ENCODE results near the gene DIAPH3.

DIAPH3 gene

DNA sequence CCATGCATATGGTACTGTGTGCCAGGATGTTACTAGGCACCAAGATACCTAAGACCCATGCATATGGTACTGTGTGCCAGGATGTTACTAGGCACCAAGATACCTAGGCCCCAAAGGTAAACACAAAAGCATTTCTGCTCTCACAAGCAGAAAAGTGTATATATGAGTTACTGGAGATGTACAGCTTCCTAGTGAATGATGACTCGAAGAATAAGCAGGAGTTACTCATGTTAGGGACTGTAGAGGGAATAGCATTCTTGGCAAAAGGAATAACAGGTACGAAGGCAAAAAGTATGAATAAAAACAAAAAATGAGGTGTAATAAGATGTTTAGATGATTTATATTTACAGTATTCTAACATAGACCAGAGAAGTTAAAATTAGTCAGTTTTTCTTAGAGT, 383.7 kb downstream of the DIAPH3 start:
- Mint-ChIP-seq H3K4me1 (peaks cover 4% of the 10 kb centered on the region), H3K4me3 (no peak overlapping the region), H3K36me3 (ENCODE audit: low read depth) (peaks cover 5% of the 10 kb centered on the region), H3K27ac (no peak overlapping the region), H3K9me3 (no peaks in the 10 kb centered on the region), H3K27me3 (ENCODE audit: low read depth, poor library complexity) (no peaks in the 10 kb centered on the region)
- TF ChIP-seq, protein P1, sequence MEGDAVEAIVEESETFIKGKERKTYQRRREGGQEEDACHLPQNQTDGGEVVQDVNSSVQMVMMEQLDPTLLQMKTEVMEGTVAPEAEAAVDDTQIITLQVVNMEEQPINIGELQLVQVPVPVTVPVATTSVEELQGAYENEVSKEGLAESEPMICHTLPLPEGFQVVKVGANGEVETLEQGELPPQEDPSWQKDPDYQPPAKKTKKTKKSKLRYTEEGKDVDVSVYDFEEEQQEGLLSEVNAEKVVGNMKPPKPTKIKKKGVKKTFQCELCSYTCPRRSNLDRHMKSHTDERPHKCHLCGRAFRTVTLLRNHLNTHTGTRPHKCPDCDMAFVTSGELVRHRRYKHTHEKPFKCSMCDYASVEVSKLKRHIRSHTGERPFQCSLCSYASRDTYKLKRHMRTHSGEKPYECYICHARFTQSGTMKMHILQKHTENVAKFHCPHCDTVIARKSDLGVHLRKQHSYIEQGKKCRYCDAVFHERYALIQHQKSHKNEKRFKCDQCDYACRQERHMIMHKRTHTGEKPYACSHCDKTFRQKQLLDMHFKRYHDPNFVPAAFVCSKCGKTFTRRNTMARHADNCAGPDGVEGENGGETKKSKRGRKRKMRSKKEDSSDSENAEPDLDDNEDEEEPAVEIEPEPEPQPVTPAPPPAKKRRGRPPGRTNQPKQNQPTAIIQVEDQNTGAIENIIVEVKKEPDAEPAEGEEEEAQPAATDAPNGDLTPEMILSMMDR (IDR thresholded peaks at IDR 0.05): no peak
- no peak for DNase-seq

- peaks cover 5% of the 10 kb centered on the region for H3K36me3 Mint-ChIP-seq (ENCODE audit: low read depth)
- no peak for DNase-seq
- H3K9me3 Mint-ChIP-seq: no peaks in the 10 kb centered on the region
- no peak overlapping the region for H3K4me3 Mint-ChIP-seq
- no peak overlapping the region for H3K27ac Mint-ChIP-seq
- TF ChIP-seq, protein P1 (IDR thresholded peaks at IDR 0.05): no peak
- no peaks in the 10 kb centered on the region for H3K27me3 Mint-ChIP-seq (ENCODE audit: low read depth, poor library complexity)
- H3K4me1 Mint-ChIP-seq: peaks cover 19% of the 10 kb centered on the region
These were observed 386.6 kb downstream of the DIAPH3 start for GRCh38 chr13:59776924-59777690.

GRCh38 chr13:59774491-59774971, 389.2 kb downstream of the DIAPH3 start:
- Mint-ChIP-seq H3K4me1 (peaks cover 27% of the 10 kb centered on the region), H3K27me3 (ENCODE audit: low read depth, poor library complexity) (no peaks in the 10 kb centered on the region), H3K27ac (peak overlapping the region; percentile 90), H3K4me3 (no peak overlapping the region), H3K36me3 (ENCODE audit: low read depth) (no peaks in the 10 kb centered on the region), H3K9me3 (no peaks in the 10 kb centered on the region)
- DNase-seq: peak; percentile 25
- TF ChIP-seq, protein P1 (IDR thresholded peaks at IDR 0.05): no peak

GRCh38 chr13:59771272-59771671, 392.5 kb downstream of the DIAPH3 start:
- Mint-ChIP-seq H3K27ac (no peak overlapping the region), H3K36me3 (ENCODE audit: low read depth) (peaks cover 4% of the 10 kb centered on the region), H3K9me3 (no peaks in the 10 kb centered on the region), H3K4me1 (peaks cover 27% of the 10 kb centered on the region), H3K4me3 (no peak overlapping the region), H3K27me3 (ENCODE audit: low read depth, poor library complexity) (no peaks in the 10 kb centered on the region)
- TF ChIP-seq, protein P1 (IDR thresholded peaks at IDR 0.05): peak; percentile 54
- no peak for DNase-seq

GRCh38 chr13:59770451-59770850, 393.3 kb downstream of the DIAPH3 start:
- H3K4me1 Mint-ChIP-seq: peaks cover 27% of the 10 kb centered on the region
- peaks cover 4% of the 10 kb centered on the region for H3K36me3 Mint-ChIP-seq (ENCODE audit: low read depth)
- H3K4me3 Mint-ChIP-seq: no peak overlapping the region
- H3K27me3 Mint-ChIP-seq (ENCODE audit: low read depth, poor library complexity): no peaks in the 10 kb centered on the region
- H3K27ac Mint-ChIP-seq: peak overlapping the region; percentile 96
- no peak for DNase-seq
- H3K9me3 Mint-ChIP-seq: no peaks in the 10 kb centered on the region
- TF ChIP-seq, protein P1 (IDR thresholded peaks at IDR 0.05): no peak

GRCh38 chr13:59766236-59766635, 397.5 kb downstream of the DIAPH3 start:
- H3K4me1 Mint-ChIP-seq: peaks cover 8% of the 10 kb centered on the region
- H3K4me3 Mint-ChIP-seq: no peak overlapping the region
- H3K27me3 Mint-ChIP-seq (ENCODE audit: low read depth, poor library complexity): no peaks in the 10 kb centered on the region
- peak overlapping the region; percentile 2 for H3K27ac Mint-ChIP-seq
- no peak for DNase-seq
- H3K9me3 Mint-ChIP-seq: no peaks in the 10 kb centered on the region
- H3K36me3 Mint-ChIP-seq (ENCODE audit: low read depth): peaks cover 7% of the 10 kb centered on the region
- TF ChIP-seq, protein P1 (IDR thresholded peaks at IDR 0.05): no peak
